Peyer's patch (tissue), 4 donors: ENCODE data around the gene USP24. TPM values are rescaled to one million over a fixed set of nuclear protein-coding genes. Genes with fewer than 3 reads are reported as not detected.

Source experiments
- DNase-seq, 3 donors: peaks; one replicate each; pipeline ENCODE4 v3.0.0-alpha.2; 2017 to 2019
- H3K27ac ChIP-seq, 4 donors: fragments of 200-600 bp; sonication (generic); one replicate each; pipeline ENCODE4 v1.5.1; 2016 to 2019
- H3K27me3 ChIP-seq, 2 donors: fragments of 200-600 bp; sonication (generic); one replicate each; pipeline ENCODE4 v1.5.1; 2019
- H3K36me3 ChIP-seq, 3 donors: fragments of 200-600 bp; sonication (generic); one replicate each; pipeline ENCODE4 v1.5.1; 2016 to 2019
- H3K4me1 ChIP-seq, 4 donors: fragments of 200-600 bp; sonication (generic); one replicate each; pipeline ENCODE4 v1.5.1; 2016 to 2019
- H3K4me3 ChIP-seq, 4 donors: fragments of 200-600 bp; sonication (generic); 1 replicate in 3 of 4; 2 replicates in 1 of 4; pipeline ENCODE4 v1.5.1; 2016 to 2019; ENCODE audit warnings: mild to moderate bottlenecking in 1 of 4
- H3K9me3 ChIP-seq, 4 donors: fragments of 200-600 bp; sonication (generic); one replicate each; pipeline ENCODE4 v1.5.1; 2016 to 2019; ENCODE audit warnings: mild to moderate bottlenecking in 1 of 4
- POLR2A ChIP-seq, 2 donors: fragments of 450-650 bp; IDR thresholded peaks; one replicate each; pipeline ENCODE4 v1.5.1; 2017; ENCODE audit warnings: antibody characterized with exemption in 2 of 2, mild to moderate bottlenecking in 2 of 2, moderate library complexity in 2 of 2
- total RNA-seq, 4 donors: library from RNA; depleted of rRNA; stranded (reverse); fragments of >200 nt; gene quantifications; one replicate each; pipeline ENCODE4 v1.1.0, GENCODE V29; 2016
- TF ChIP-seq, protein P1 (sequence below), 6 experiments: fragments of 450-650 bp in 4 of 6; fragments of 200-600 bp in 2 of 6; sonication (generic) in 1 of 6; IDR thresholded peaks; one replicate each; pipeline ENCODE4 v1.5.1; 2017 to 2019; ENCODE audit warnings: antibody characterized with exemption in 6 of 6, mild to moderate bottlenecking in 3 of 6, moderate library complexity in 1 of 6

USP24 gene
- total RNA-seq, 4 donors from 2014 or later, result 37.1 to 130 (median 47.0) TPM

DNA sequence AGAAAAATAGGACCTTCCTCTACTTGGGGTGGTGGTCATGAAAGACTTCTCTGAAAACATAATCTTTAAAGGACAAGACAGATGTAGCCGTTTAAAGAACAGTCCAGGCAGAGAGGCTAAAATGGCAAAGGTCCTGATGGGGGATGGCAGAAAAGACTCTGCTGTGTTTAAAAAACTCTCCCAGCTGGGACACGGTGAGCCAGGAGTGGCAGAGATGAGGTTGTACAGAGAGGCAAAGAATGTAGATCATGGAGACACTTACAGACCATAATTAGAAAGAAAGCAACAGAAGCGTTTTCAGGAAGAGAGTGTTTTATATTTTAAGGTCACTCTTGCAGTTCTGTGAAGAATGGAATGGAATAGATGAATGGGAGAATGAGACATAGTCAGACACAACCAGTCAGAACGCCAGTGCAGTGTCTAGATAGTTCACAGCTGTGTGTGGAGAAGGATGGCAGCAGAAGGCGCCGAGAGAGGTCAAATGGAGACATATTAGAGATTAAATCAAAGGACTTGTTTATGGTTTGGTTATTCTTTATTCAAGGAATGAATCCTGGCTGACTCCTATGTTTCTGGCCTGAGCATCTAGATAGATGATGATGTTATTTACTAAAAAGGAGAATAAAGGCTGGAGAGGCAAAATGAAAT, 47.8 kb downstream of the USP24 start:
- no peak for DNase-seq
- peaks cover 0 to 50% (median 0%) of the 10 kb centered on the region in 3 donors for H3K36me3 ChIP-seq
- no peaks in the 10 kb centered on the region for H3K9me3 ChIP-seq
- no peaks in the 10 kb centered on the region for H3K4me1 ChIP-seq
- H3K4me3 ChIP-seq, result no peak overlapping the region
- H3K27ac ChIP-seq, result no peak overlapping the region
- H3K27me3 ChIP-seq, result no peaks in the 10 kb centered on the region
- TF ChIP-seq POLR2A (IDR thresholded peaks at IDR 0.05), result no peak
- TF ChIP-seq, protein P1, sequence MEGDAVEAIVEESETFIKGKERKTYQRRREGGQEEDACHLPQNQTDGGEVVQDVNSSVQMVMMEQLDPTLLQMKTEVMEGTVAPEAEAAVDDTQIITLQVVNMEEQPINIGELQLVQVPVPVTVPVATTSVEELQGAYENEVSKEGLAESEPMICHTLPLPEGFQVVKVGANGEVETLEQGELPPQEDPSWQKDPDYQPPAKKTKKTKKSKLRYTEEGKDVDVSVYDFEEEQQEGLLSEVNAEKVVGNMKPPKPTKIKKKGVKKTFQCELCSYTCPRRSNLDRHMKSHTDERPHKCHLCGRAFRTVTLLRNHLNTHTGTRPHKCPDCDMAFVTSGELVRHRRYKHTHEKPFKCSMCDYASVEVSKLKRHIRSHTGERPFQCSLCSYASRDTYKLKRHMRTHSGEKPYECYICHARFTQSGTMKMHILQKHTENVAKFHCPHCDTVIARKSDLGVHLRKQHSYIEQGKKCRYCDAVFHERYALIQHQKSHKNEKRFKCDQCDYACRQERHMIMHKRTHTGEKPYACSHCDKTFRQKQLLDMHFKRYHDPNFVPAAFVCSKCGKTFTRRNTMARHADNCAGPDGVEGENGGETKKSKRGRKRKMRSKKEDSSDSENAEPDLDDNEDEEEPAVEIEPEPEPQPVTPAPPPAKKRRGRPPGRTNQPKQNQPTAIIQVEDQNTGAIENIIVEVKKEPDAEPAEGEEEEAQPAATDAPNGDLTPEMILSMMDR (IDR thresholded peaks at IDR 0.05), result no peak

DNA sequence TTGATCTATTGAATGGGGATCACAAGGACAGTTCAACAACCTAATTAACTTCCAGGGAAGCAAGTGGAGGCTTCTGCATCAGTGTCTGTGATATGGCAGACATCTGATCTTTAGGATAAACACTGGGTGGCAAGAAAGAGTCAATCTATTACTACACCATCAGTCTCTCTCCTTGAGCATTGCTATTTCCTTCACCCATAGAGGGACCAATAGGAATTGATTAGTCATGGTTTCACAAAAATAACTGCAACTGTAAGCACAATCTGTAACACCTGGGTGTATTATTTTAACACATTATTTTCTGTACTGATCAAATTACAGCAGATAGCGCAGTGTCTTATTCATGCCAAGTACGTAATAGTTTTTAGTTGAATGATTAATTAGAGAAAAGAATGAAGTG, 50.3 kb downstream of the USP24 start:
- Histone ChIP-seq H3K27ac (no peak overlapping the region), H3K9me3 (no peaks in the 10 kb centered on the region), H3K4me3 (no peak overlapping the region), H3K4me1 (no peaks in the 10 kb centered on the region), H3K36me3 (peaks cover 0 to 51% (median 0%) of the 10 kb centered on the region in 3 donors), H3K27me3 (no peaks in the 10 kb centered on the region)
- TF ChIP-seq POLR2A (IDR thresholded peaks at IDR 0.05), result no peak
- TF ChIP-seq, protein P1 (IDR thresholded peaks at IDR 0.05), result no peak
- no peak for DNase-seq

DNA sequence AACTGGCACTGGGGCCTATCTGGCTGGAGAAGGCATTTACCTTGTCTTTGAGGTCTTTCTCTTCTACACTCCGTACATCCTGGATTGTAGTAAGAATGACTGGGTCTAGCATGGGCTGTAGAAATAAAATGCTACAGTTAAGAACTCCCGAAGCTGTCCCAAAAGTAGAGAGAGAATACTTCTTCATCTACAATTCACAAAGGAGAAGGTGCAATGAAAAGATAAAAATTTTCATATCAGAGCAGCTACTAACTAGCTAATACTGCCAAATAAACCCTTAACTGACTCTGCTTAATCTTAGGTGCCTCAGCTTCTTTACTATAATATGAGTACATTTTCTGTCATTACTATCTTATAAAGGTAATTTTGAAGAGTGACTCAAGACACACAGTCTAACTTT, 55.6 kb downstream of the USP24 start:
- DNase-seq, result no peak
- Histone ChIP-seq H3K9me3 (no peaks in the 10 kb centered on the region), H3K4me3 (no peak overlapping the region), H3K4me1 (no peaks in the 10 kb centered on the region), H3K36me3 (peaks cover 0 to 71% (median 0%) of the 10 kb centered on the region in 3 donors), H3K27ac (no peak overlapping the region), H3K27me3 (no peaks in the 10 kb centered on the region)
- TF ChIP-seq, protein P1 (IDR thresholded peaks at IDR 0.05), result no peak
- no peak for TF ChIP-seq POLR2A (IDR thresholded peaks at IDR 0.05)

DNA sequence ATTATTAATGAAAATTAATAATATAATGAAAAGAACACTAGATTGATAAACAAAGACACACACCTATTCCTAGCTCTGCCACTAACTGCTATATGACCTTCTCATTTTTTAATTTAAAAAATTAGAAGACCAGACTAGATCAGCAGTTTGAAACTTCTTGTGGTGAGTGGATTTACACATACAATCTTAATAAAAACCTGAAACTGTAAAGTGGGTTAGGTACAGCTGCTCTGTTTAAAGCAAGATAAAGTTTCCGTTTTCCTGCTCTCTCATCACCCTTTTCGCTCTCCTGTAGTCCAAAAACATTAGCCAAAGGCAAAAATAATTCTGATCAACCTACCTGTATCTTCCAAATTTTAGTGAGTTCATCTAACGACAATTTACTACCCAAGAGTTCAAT, 58.6 kb downstream of the USP24 start:
- peaks cover 0 to 84% (median 0%) of the 10 kb centered on the region in 3 donors for H3K36me3 ChIP-seq
- H3K27me3 ChIP-seq, result no peaks in the 10 kb centered on the region

DNA sequence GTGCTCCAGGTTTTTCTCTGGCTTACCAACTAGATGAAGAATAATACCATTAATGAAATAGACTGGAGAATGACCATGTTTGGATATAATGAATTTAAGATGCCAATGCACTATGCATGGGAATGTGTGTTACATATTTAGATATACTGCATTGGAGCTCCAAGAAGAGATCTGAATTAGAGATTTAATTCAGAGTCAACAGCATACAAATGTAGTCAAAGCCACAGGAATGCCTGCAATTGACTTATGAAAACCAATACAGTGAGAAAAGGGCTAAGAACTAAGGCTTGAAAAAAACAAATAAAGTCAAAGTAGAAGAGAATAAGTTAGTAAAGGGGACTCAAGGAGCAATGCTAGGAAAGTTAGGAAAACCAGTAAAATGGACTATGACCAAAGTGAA, 59.1 kb downstream of the USP24 start:
- no peak for DNase-seq
- TF ChIP-seq, protein P1 (IDR thresholded peaks at IDR 0.05), result no peak
- TF ChIP-seq POLR2A (IDR thresholded peaks at IDR 0.05), result no peak
- Histone ChIP-seq H3K36me3 (peaks cover 0 to 81% (median 0%) of the 10 kb centered on the region in 3 donors), H3K4me3 (no peak overlapping the region), H3K27me3 (no peaks in the 10 kb centered on the region), H3K27ac (no peak overlapping the region), H3K9me3 (no peaks in the 10 kb centered on the region), H3K4me1 (peaks cover 0 to 3% (median 0%) of the 10 kb centered on the region in 4 donors)

More for the DNA sequence above, 58.6 kb downstream of the USP24 start:
- Histone ChIP-seq H3K4me1 (peaks cover 0 to 3% (median 0%) of the 10 kb centered on the region in 4 donors), H3K9me3 (no peaks in the 10 kb centered on the region), H3K4me3 (no peak overlapping the region), H3K27ac (no peak overlapping the region)
- DNase-seq, result no peak
- no peak for TF ChIP-seq POLR2A (IDR thresholded peaks at IDR 0.05)
- TF ChIP-seq, protein P1 (IDR thresholded peaks at IDR 0.05), result no peak
